HG03378 (cell line): ENCODE data around the gene CCDC88B.
"Not testable (repeated sequence)": the region's sequence is repeated elsewhere in the genome, so short reads cannot be mapped to it uniquely, and the experiment has no call there.

Experiments
- ATAC-seq: cut with Tn5 transposase; IDR thresholded peaks from one replicate; pipeline ENCODE4 v1.9.1; 2021; ENCODE audit warnings: mild to moderate bottlenecking, moderate library complexity; ENCODE audit not compliant: unreplicated experiment

CCDC88B gene

GRCh38 chr11:64305075-64305690 is 34.8 kb upstream of the CCDC88B start, which contains the start of gene ESRRA:
Gene ESRRA, plus strand, starts transcription at chr11:64305524. Its CDS starts 1,656 bp downstream, at chr11:64307180.
- ATAC-seq = peak; percentile 75

GRCh38 chr11:64305691-64306562 is 34.1 kb upstream of the CCDC88B start:
- ATAC-seq = no peak

- ATAC-seq = no peak
These were observed 33.5 kb upstream of the CCDC88B start for GRCh38 chr11:64306563-64306875.

- ATAC-seq = no peak
These were observed 33.0 kb upstream of the CCDC88B start for GRCh38 chr11:64306876-64307622.

- ATAC-seq = not testable (repeated sequence)
These were observed 32.2 kb upstream of the CCDC88B start for GRCh38 chr11:64307795-64308194.

- ATAC-seq = no peak
These were observed 27.1 kb upstream of the CCDC88B start for GRCh38 chr11:64312947-64313346.

GRCh38 chr11:64313491-64314145 is 26.4 kb upstream of the CCDC88B start:
- ATAC-seq = no peak

- ATAC-seq = no peak
These were observed 25.7 kb upstream of the CCDC88B start for GRCh38 chr11:64314146-64314804.

- ATAC-seq = no peak
These were observed 25.0 kb upstream of the CCDC88B start for GRCh38 chr11:64314805-64315561.

- ATAC-seq = not testable (repeated sequence)
These were observed 24.1 kb upstream of the CCDC88B start for GRCh38 chr11:64315667-64316526.

GRCh38 chr11:64316672-64317324 is 23.2 kb upstream of the CCDC88B start:
- ATAC-seq = peak; percentile 2

GRCh38 chr11:64317325-64317960 is 22.6 kb upstream of the CCDC88B start, which contains the start of gene TRMT112:
Gene TRMT112, minus strand, starts transcription at chr11:64317559. Its CDS starts 33 bp downstream, at chr11:64317526.
- peak; percentile 69 for ATAC-seq

GRCh38 chr11:64317961-64318765 is 21.8 kb upstream of the CCDC88B start, which contains the start of gene PRDX5:
Gene PRDX5, plus strand, starts transcription at chr11:64318121. Its CDS starts 95 bp downstream, at chr11:64318216.
- peak; percentile 54 for ATAC-seq

- ATAC-seq = no peak
These were observed 20.9 kb upstream of the CCDC88B start for GRCh38 chr11:64318766-64319761.

- no peak for ATAC-seq
These were observed 19.4 kb upstream of the CCDC88B start for GRCh38 chr11:64320556-64320955.

- no peak for ATAC-seq
These were observed 19.0 kb upstream of the CCDC88B start for GRCh38 chr11:64321026-64321425.
